ENCODE results near the gene LRMDA.

GRCh38 chr10:75746356-75746755 lies 314.9 kb downstream of the LRMDA start:
- TF ChIP-seq CTCF (optimal IDR thresholded peaks at IDR 0.05 in 1 of 3, IDR thresholded peaks at IDR 0.05 in 1 of 3, conservative IDR thresholded peaks at IDR 0.05 in 1 of 3; ENCODE audit: extremely low read depth in 1 of 3, insufficient read depth in 2 of 3, low read length in 3 of 3) (no peak), EZH2 (IDR thresholded peaks at IDR 0.05; ENCODE audit: low read length) (no peak)

All from keratinocyte (primary cell).